Activated CD8-positive, alpha-beta T cell treated with anti-CD3 and anti-CD28 coated beads for 36 hours (primary cell): ENCODE measurements around the gene GABRA5. TPM values are rescaled to one million over a fixed set of nuclear protein-coding genes. Genes with fewer than 3 reads are reported as not detected.

ENCODE experiments used
- ATAC-seq: fragments of 200-7000 bp; cut with Tn5 transposase; one replicate; pipeline ENCODE4 v1.10.0; 2021; ENCODE audit warnings: mild to moderate bottlenecking, moderate library complexity
- CTCF ChIA-PET: fragments of 350-600 bp; sonication (Branson Sonifier 250); formaldehyde crosslinking; loops from one replicate; lab custom pipeline; 2021; ENCODE audit warnings: antibody characterized with exemption; lab: Charles Lee
- POLR2A ChIA-PET: fragments of 350-600 bp; sonication (Branson Sonifier 250); formaldehyde crosslinking; loops from one replicate; lab custom pipeline; 2021; ENCODE audit warnings: antibody characterized with exemption; lab: Charles Lee
- DNase-seq: peaks from one replicate; pipeline ENCODE4 v3.0.0-alpha.2; 2020
- H3K27ac Mint-ChIP-seq: one replicate; pipeline ENCODE4 v1.8.0; 2021; ENCODE audit warnings: mild to moderate bottlenecking, mixed read lengths
- H3K27me3 Mint-ChIP-seq: one replicate; pipeline ENCODE4 v1.8.0; 2021; ENCODE audit warnings: mixed read lengths
- H3K36me3 Mint-ChIP-seq: one replicate; pipeline ENCODE4 v1.8.0; 2021; ENCODE audit warnings: low read depth, mixed read lengths
- H3K4me1 Mint-ChIP-seq: one replicate; pipeline ENCODE4 v1.8.0; 2021; ENCODE audit warnings: low read depth, mixed read lengths
- H3K4me3 Mint-ChIP-seq: one replicate; pipeline ENCODE4 v1.8.0; 2021; ENCODE audit warnings: mild to moderate bottlenecking, moderate library complexity, mixed read lengths
- H3K9me3 Mint-ChIP-seq: one replicate; pipeline ENCODE4 v1.8.0; 2021; ENCODE audit warnings: mixed read lengths
- CTCF ChIP-seq: fragments of 200-600 bp; IDR thresholded peaks from one replicate; pipeline ENCODE4 v1.8.0; 2022; ENCODE audit warnings: antibody characterized with exemption, mild to moderate bottlenecking
- intact Hi-C: fragments of 100-400 bp; cut with micrococcal nuclease; formaldehyde crosslinking; loops from one replicate; pipeline ENCODE4 v1.10.0; 2022
- total RNA-seq, 2 experiments: library from RNA; stranded (reverse); gene quantifications; one replicate each; pipeline ENCODE4 v1.2.3, GENCODE V29; 2021

GABRA5 gene
- total RNA-seq, 2 experiments from 2014 or later = not detected

- ATAC-seq = no peak
- H3K4me1 Mint-ChIP-seq = no peaks in the 10 kb centered on the region
These were observed 83.1 kb downstream of the GABRA5 start for GRCh38 chr15:26950001-26950400.

GRCh38 chr15:26954403-26954802 is 87.5 kb downstream of the GABRA5 start:
- no peak for ATAC-seq
- ChIA-PET POLR2A (no interaction called here), CTCF (no interaction called here)
- H3K4me1 Mint-ChIP-seq = no peaks in the 10 kb centered on the region
- TF ChIP-seq CTCF = no peak
- H3K27me3 Mint-ChIP-seq = no peaks in the 10 kb centered on the region
- no peak overlapping the region for H3K4me3 Mint-ChIP-seq
- no peak for DNase-seq
- peaks cover 8% of the 10 kb centered on the region for H3K9me3 Mint-ChIP-seq
- no peak overlapping the region for H3K27ac Mint-ChIP-seq
- intact Hi-C loops = no loop called here
- no peaks in the 10 kb centered on the region for H3K36me3 Mint-ChIP-seq

More at GRCh38 chr15:26950001-26950400, 83.1 kb downstream of the GABRA5 start:
- Mint-ChIP-seq H3K9me3 (peaks cover 8% of the 10 kb centered on the region), H3K27me3 (no peaks in the 10 kb centered on the region), H3K36me3 (no peaks in the 10 kb centered on the region), H3K27ac (no peak overlapping the region), H3K4me3 (no peak overlapping the region)
- ChIA-PET CTCF (no interaction called here), POLR2A (no interaction called here)
- intact Hi-C loops = no loop called here
- DNase-seq = no peak
- TF ChIP-seq CTCF = no peak

GRCh38 chr15:26967719-26968269 is 100.9 kb downstream of the GABRA5 start:
- H3K36me3 Mint-ChIP-seq = no peaks in the 10 kb centered on the region
- ChIA-PET POLR2A (interaction anchor here (0.6 kb wide), 1 partner anchor 20 kb away, joined by 3 read pairs; no protein-coding TSS in a partner anchor), CTCF (no interaction called here)
- H3K27ac Mint-ChIP-seq = no peak overlapping the region
- H3K4me1 Mint-ChIP-seq = no peaks in the 10 kb centered on the region
- DNase-seq = no peak
- peaks cover 20% of the 10 kb centered on the region for H3K27me3 Mint-ChIP-seq
- ATAC-seq = no peak
- no peak overlapping the region for H3K4me3 Mint-ChIP-seq
- H3K9me3 Mint-ChIP-seq = no peaks in the 10 kb centered on the region
- TF ChIP-seq CTCF = no peak
- intact Hi-C loops = no loop called here

GRCh38 chr15:26968806-26969205 is 101.9 kb downstream of the GABRA5 start:
- Mint-ChIP-seq H3K36me3 (no peaks in the 10 kb centered on the region), H3K9me3 (no peaks in the 10 kb centered on the region), H3K4me1 (no peaks in the 10 kb centered on the region), H3K27ac (no peak overlapping the region), H3K27me3 (peaks cover 20% of the 10 kb centered on the region), H3K4me3 (no peak overlapping the region)
- ChIA-PET CTCF (no interaction called here), POLR2A (no interaction called here)
- no peak for TF ChIP-seq CTCF
- intact Hi-C loops = no loop called here
- no peak for DNase-seq
- ATAC-seq = no peak

GRCh38 chr15:26970712-26971210 is 103.9 kb downstream of the GABRA5 start, which contains the start of gene GABRG3:
TSS of gene GABRG3 (plus strand) at chr15:26971181.
- Mint-ChIP-seq H3K27me3 (peaks cover 20% of the 10 kb centered on the region), H3K9me3 (no peaks in the 10 kb centered on the region), H3K36me3 (no peaks in the 10 kb centered on the region), H3K4me3 (no peak within 1 kb of the TSS), H3K4me1 (no peaks in the 10 kb centered on the region), H3K27ac (no peak within 1 kb of the TSS)
- ATAC-seq = no peak
- no peak for DNase-seq
- ChIA-PET POLR2A (no interaction called here), CTCF (no interaction called here)
- intact Hi-C loops = no loop called here
- no peak for TF ChIP-seq CTCF
